Measurements from ENCODE around the gene NLRP14.

- TF ChIP-seq, protein P1, sequence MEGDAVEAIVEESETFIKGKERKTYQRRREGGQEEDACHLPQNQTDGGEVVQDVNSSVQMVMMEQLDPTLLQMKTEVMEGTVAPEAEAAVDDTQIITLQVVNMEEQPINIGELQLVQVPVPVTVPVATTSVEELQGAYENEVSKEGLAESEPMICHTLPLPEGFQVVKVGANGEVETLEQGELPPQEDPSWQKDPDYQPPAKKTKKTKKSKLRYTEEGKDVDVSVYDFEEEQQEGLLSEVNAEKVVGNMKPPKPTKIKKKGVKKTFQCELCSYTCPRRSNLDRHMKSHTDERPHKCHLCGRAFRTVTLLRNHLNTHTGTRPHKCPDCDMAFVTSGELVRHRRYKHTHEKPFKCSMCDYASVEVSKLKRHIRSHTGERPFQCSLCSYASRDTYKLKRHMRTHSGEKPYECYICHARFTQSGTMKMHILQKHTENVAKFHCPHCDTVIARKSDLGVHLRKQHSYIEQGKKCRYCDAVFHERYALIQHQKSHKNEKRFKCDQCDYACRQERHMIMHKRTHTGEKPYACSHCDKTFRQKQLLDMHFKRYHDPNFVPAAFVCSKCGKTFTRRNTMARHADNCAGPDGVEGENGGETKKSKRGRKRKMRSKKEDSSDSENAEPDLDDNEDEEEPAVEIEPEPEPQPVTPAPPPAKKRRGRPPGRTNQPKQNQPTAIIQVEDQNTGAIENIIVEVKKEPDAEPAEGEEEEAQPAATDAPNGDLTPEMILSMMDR (IDR thresholded peaks at IDR 0.05; ENCODE audit: borderline replicate concordance, extremely low read depth, low read length, poor library complexity, severe bottlenecking) = no peak
- no peak for TF ChIP-seq EZH2 (IDR thresholded peaks at IDR 0.05; ENCODE audit: borderline replicate concordance, low read depth, low read length, severe bottlenecking)
Measured at GRCh38 chr11:6991227-6991626, 29.1 kb upstream of the NLRP14 start.

Measured in DND-41 (cell line).